PC-3 (cell line): Measurements from ENCODE around the gene TRMO. TPM values are rescaled to one million over a fixed set of nuclear protein-coding genes. Genes with fewer than 3 reads are reported as not detected.

Experiments
- ATAC-seq: fragments of 200-7000 bp; cut with Tn5 transposase; 2 replicates; pipeline ENCODE4 v1.9.1; 2020; ENCODE audit warnings: mild to moderate bottlenecking, moderate library complexity
- BruUV-seq: library from RNA; stranded (reverse); fragments of 400-500 nt; replicated peaks from 2 replicates; lab custom pipeline; 2021; lab: Mats Ljungman, UMichigan
- CTCF ChIA-PET: fragments of 300-600 bp; sonication (Branson Sonifier 250); formaldehyde crosslinking; loops from one replicate; lab custom pipeline; 2022; ENCODE audit warnings: antibody characterized with exemption; lab: Charles Lee
- POLR2A ChIA-PET: fragments of 300-600 bp; sonication (Branson Sonifier 250); formaldehyde crosslinking; loops from one replicate; lab custom pipeline; 2022; ENCODE audit warnings: antibody characterized with exemption; ENCODE audit not compliant: unreplicated experiment; lab: Charles Lee
- DNase-seq: peaks from one replicate; pipeline ENCODE4 v3.0.0-alpha.2; 2015
- H2AFZ ChIP-seq: fragments of 300-600 bp; sonication (generic); 2 replicates; pipeline ENCODE4 v1.6.0; 2016; ENCODE audit warnings: antibody characterized with exemption, low read length
- H3F3A ChIP-seq: fragments of 300-600 bp; sonication (generic); one replicate; pipeline ENCODE4 v1.6.0; 2017; ENCODE audit warnings: antibody characterized with exemption, low read length, control low read depth, mild to moderate bottlenecking; ENCODE audit not compliant: unreplicated experiment
- H3K27ac ChIP-seq: fragments of 300-600 bp; sonication (generic); 2 replicates; pipeline ENCODE4 v1.5.1; 2016; ENCODE audit warnings: mild to moderate bottlenecking, low read length
- H3K27me3 ChIP-seq: fragments of 300-600 bp; sonication (generic); 2 replicates; pipeline ENCODE4 v1.6.1; 2016; ENCODE audit warnings: low read length, mixed read lengths
- H3K36me3 ChIP-seq: fragments of 300-600 bp; sonication (generic); 2 replicates; pipeline ENCODE4 v1.6.1; 2016; ENCODE audit warnings: low read depth, mixed run types, low read length, mixed read lengths
- H3K4me1 ChIP-seq: fragments of 300-600 bp; sonication (generic); 2 replicates; pipeline ENCODE4 v1.5.1; 2016; ENCODE audit warnings: low read length; ENCODE audit not compliant: insufficient read depth
- H3K4me2 ChIP-seq: fragments of 300-600 bp; sonication (generic); 2 replicates; pipeline ENCODE4 v1.6.0; 2016; ENCODE audit warnings: low read length
- H3K4me3 ChIP-seq: fragments of 300-600 bp; sonication (generic); 2 replicates; pipeline ENCODE4 v1.5.1; 2016; ENCODE audit warnings: mild to moderate bottlenecking, low read length, mixed read lengths
- H3K79me2 ChIP-seq: fragments of 300-600 bp; sonication (generic); 2 replicates; pipeline ENCODE4 v1.6.1; 2017; ENCODE audit warnings: low read length, mixed read lengths
- H3K9ac ChIP-seq: fragments of 300-600 bp; sonication (generic); 2 replicates; pipeline ENCODE4 v1.6.0; 2016; ENCODE audit warnings: mild to moderate bottlenecking, low read length
- H3K9me2 ChIP-seq: fragments of 300-600 bp; sonication (generic); replicated peaks from 2 replicates; pipeline ENCODE4 v1.6.1; 2016; ENCODE audit warnings: mixed run types, low read length, mixed read lengths
- H3K9me3 ChIP-seq: fragments of 300-600 bp; sonication (generic); 2 replicates; pipeline ENCODE4 v1.6.1; 2016; ENCODE audit warnings: low read length, mixed read lengths
- H4K20me1 ChIP-seq: fragments of 300-600 bp; sonication (generic); 2 replicates; pipeline ENCODE4 v1.6.1; 2016; ENCODE audit warnings: low read length, mixed read lengths
- EZH2 ChIP-seq: fragments of 300-600 bp; sonication (generic); IDR thresholded peaks from one replicate; pipeline ENCODE4 v1.6.1; 2017; ENCODE audit warnings: antibody characterized with exemption, mild to moderate bottlenecking, low read length; ENCODE audit not compliant: unreplicated experiment
- EZH2phosphoT487 ChIP-seq: fragments of 300-600 bp; sonication (generic); IDR thresholded peaks from 2 replicates; pipeline ENCODE4 v1.6.1; 2018; ENCODE audit warnings: mild to moderate bottlenecking, antibody characterized with exemption, low read length, borderline replicate concordance
- intact Hi-C: fragments of 100-400 bp; cut with micrococcal nuclease; formaldehyde crosslinking; loops from 2 replicates; pipeline ENCODE4 v1.9.0; 2023
- total RNA-seq: library from RNA; depleted of rRNA; stranded (reverse); fragments of >200 nt; gene quantifications from 2 replicates; pipeline ENCODE4 v1.2.3, GENCODE V29; 2014
- TF ChIP-seq, protein P1 (sequence below): fragments of 300-600 bp; sonication (generic); conservative IDR thresholded peaks from 2 replicates; pipeline ENCODE4 v1.5.1; 2017; ENCODE audit warnings: antibody characterized with exemption, low read depth, mild to moderate bottlenecking, low read length

The TRMO gene
- total RNA-seq, 1 experiment from 2014 or later = 14.3 TPM

DNA sequence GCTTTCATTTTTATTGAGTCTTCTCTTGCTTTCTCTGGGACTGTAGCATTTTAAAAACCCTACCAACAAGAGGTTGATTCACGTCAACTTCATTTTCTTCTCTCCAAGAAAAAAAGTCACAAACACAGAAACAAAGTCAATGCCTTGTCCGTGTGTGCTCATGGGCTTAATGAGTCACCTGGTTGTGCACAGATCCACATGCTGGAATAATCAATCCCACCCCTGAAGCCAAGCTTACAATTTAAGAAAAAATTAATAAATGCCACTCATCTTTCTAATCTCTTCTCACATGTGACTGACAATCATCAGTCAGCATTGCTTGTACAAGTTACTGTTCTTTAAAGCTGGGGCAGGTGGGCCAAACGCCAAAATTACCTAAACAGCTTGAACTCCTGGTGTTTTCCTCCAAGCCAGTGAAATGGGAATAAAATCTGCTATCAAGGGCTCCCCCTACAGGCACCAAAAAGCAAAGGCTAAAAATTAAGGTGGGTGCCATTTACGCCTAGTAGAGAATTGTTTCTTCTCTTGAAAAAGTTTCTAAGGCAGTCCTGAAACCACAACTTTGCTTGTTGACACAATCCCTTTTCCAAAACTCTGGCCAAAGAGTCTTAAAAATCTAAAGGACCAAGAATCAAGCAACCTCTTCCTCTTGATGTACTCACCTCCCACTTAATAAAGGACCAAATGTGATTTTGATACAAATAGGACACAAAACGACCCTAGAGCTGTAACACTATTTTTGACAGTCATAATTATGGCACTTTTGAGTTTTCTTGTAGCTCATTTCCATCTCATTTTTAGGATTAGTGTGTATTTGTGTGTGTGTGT, 21.3 kb downstream of the TRMO start:
- no peak overlapping the region for H3K27ac ChIP-seq
- H3K4me1 ChIP-seq = peaks cover 7% of the 10 kb centered on the region
- H2AFZ ChIP-seq = no peak overlapping the region
- no peaks in the 10 kb centered on the region for H3K36me3 ChIP-seq
- H4K20me1 ChIP-seq = no peaks in the 10 kb centered on the region
- H3K9ac ChIP-seq = no peak overlapping the region
- no peaks in the 10 kb centered on the region for H3K9me2 ChIP-seq
- CTCF ChIA-PET = interaction anchor here (0.6 kb wide), 2 partner anchors 84 to 432 kb away, joined by 3 read pairs; no protein-coding TSS in a partner anchor
- no peak for TF ChIP-seq EZH2
- TF ChIP-seq, protein P1, sequence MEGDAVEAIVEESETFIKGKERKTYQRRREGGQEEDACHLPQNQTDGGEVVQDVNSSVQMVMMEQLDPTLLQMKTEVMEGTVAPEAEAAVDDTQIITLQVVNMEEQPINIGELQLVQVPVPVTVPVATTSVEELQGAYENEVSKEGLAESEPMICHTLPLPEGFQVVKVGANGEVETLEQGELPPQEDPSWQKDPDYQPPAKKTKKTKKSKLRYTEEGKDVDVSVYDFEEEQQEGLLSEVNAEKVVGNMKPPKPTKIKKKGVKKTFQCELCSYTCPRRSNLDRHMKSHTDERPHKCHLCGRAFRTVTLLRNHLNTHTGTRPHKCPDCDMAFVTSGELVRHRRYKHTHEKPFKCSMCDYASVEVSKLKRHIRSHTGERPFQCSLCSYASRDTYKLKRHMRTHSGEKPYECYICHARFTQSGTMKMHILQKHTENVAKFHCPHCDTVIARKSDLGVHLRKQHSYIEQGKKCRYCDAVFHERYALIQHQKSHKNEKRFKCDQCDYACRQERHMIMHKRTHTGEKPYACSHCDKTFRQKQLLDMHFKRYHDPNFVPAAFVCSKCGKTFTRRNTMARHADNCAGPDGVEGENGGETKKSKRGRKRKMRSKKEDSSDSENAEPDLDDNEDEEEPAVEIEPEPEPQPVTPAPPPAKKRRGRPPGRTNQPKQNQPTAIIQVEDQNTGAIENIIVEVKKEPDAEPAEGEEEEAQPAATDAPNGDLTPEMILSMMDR = peak; percentile 81
- no peaks in the 10 kb centered on the region for H3F3A ChIP-seq
- H3K4me2 ChIP-seq = no peak overlapping the region
- peak; percentile 59 for DNase-seq
- intact Hi-C loops = loop anchor here (1.0 to 2.0 kb wide), 2 partner anchors 150 to 191 kb away; no protein-coding TSS in a partner anchor
- BruUV-seq = no TSS peak
- ATAC-seq = peak; percentile 37
- POLR2A ChIA-PET = interaction anchor here (0.6 kb wide), 1 partner anchor 9 kb away, joined by 6 read pairs; no protein-coding TSS in a partner anchor
- H3K9me3 ChIP-seq = no peaks in the 10 kb centered on the region
- no peaks in the 10 kb centered on the region for H3K27me3 ChIP-seq
- no peak overlapping the region for H3K4me3 ChIP-seq
- H3K79me2 ChIP-seq = no peaks in the 10 kb centered on the region

DNA sequence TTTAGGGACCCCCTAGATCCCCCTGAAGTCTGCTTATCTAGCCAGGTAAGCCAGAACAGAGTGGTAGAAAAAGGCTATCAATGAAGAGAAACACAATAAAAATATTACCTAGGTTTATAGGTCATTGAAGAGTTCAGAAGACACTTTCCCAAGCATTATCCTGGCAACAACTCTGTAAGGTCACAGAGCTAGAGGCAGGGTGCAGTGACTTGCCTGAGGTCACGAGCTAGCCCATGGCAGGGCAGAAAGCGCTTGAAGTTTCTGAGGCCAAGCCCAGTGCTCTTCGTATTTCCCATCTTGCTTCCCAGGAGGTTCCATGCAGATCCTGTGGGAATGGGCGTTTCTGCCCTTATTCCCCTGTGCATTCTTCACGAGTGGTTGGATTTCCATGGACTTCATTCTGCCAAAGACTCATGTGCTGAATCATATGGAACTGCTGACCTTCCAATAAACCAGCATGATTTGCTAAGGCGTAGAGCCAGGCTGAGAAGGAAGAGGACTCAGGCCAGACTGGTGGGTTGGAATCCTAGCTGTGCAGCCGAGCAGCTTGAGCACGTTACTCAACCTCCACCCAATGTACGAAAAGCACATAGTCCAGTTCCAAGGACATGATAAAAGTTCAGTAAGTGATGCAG, 22.1 kb downstream of the TRMO start:
- Histone ChIP-seq H3K9me2 (no peaks in the 10 kb centered on the region), H3K4me3 (no peak overlapping the region), H3K36me3 (no peaks in the 10 kb centered on the region), H3K9me3 (no peaks in the 10 kb centered on the region), H3K27ac (no peak overlapping the region), H3K4me1 (peaks cover 7% of the 10 kb centered on the region), H4K20me1 (no peaks in the 10 kb centered on the region), H3K79me2 (no peaks in the 10 kb centered on the region), H3K9ac (no peak overlapping the region), H2AFZ (no peak overlapping the region), H3F3A (no peaks in the 10 kb centered on the region), H3K27me3 (no peaks in the 10 kb centered on the region), H3K4me2 (no peak overlapping the region)
- CTCF ChIA-PET = interaction anchor here (0.6 kb wide), 1 partner anchor 83 kb away, joined by 3 read pairs; no protein-coding TSS in a partner anchor
- no TSS peak for BruUV-seq
- peak; percentile 9 for DNase-seq
- TF ChIP-seq EZH2 (no peak), EZH2phosphoT487 (no peak)
- TF ChIP-seq, protein P1 = no peak
- ATAC-seq = no peak
- POLR2A ChIA-PET = interaction anchor here (0.6 kb wide), 1 partner anchor 10 kb away, joined by 6 read pairs; no protein-coding TSS in a partner anchor
- intact Hi-C loops = loop anchor here (2.0 kb wide), 1 partner anchor 149 kb away; no protein-coding TSS in a partner anchor
